Activated CD8-positive, alpha-beta memory T cell treated with anti-CD3 and anti-CD28 coated beads, Interleukin-2, amount 10 ng/mL, durations not matched to agents 7 days and 5 days (primary cell): ENCODE results near the gene TAAR9. TPM values are rescaled to one million over a fixed set of nuclear protein-coding genes. Genes with fewer than 3 reads are reported as not detected.
A peak's percentile ranks its signal among the peaks of the same experiment; 100 is the strongest.
"Not testable (repeated sequence)": the region's sequence is repeated elsewhere in the genome, so short reads cannot be mapped to it uniquely, and the experiment has no call there.

Source experiments
- ATAC-seq: fragments of 150-1000 bp; cut with Tn5 transposase; one replicate; pipeline ENCODE4 v1.10.0; 2021; ENCODE audit warnings: moderate library complexity
- CTCF ChIA-PET: fragments of 350-600 bp; sonication (Branson Sonifier 250); formaldehyde crosslinking; loops from one replicate; lab custom pipeline; 2021; ENCODE audit warnings: antibody characterized with exemption; lab: Charles Lee
- DNase-seq: peaks from one replicate; pipeline ENCODE4 v3.0.0-alpha.2; 2020
- H3K27ac Mint-ChIP-seq: one replicate; pipeline ENCODE4 v1.8.0; 2021; ENCODE audit warnings: mild to moderate bottlenecking, mixed read lengths
- H3K27me3 Mint-ChIP-seq: one replicate; pipeline ENCODE4 v1.8.0; 2021; ENCODE audit warnings: mixed read lengths
- H3K36me3 Mint-ChIP-seq: one replicate; pipeline ENCODE4 v1.8.0; 2021; ENCODE audit warnings: mild to moderate bottlenecking, mixed read lengths
- H3K4me1 Mint-ChIP-seq: one replicate; pipeline ENCODE4 v1.8.0; 2021; ENCODE audit warnings: mixed read lengths
- H3K4me3 Mint-ChIP-seq: one replicate; pipeline ENCODE4 v1.8.0; 2021; ENCODE audit warnings: mild to moderate bottlenecking, moderate library complexity, mixed read lengths
- H3K9me3 Mint-ChIP-seq: one replicate; pipeline ENCODE4 v1.8.0; 2022; ENCODE audit warnings: low read depth, mixed read lengths
- total RNA-seq, 2 experiments: library from RNA; stranded (reverse); gene quantifications; one replicate each; pipeline ENCODE4 v1.2.3, GENCODE V29; 2021

Gene TAAR9
- total RNA-seq, 2 experiments from 2014 or later = not detected

DNA sequence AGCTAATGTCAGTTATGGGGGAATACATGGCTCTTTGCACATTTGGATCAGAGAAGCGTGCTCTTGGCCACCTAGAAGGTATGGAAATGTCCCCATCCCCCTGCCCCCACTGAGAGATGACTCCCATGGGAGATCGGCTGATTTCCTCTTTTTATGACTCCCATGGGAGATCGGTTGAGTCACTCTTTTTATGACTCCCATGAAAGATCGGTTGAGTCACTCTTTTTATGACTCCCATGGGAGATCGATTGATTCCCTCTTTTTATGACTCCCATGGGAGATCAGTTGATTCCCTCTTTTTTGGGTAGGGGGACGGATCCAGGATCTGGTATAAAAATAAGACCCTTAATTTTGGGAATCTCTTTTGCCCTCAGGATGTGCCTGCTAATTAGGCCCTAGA lies 10.3 kb upstream of the TAAR9 start:
- Mint-ChIP-seq H3K4me1 (peaks cover 3% of the 10 kb centered on the region), H3K27ac (no peak overlapping the region), H3K27me3 (peaks cover 48% of the 10 kb centered on the region), H3K4me3 (no peak overlapping the region), H3K36me3 (no peaks in the 10 kb centered on the region), H3K9me3 (no peaks in the 10 kb centered on the region)
- ATAC-seq = no peak
- DNase-seq = no peak
- CTCF ChIA-PET = interaction anchor here (1.6 to 1.8 kb wide), 2 partner anchors 236 to 296 kb away, joined by 3 to 4 read pairs; no protein-coding TSS in a partner anchor

DNA sequence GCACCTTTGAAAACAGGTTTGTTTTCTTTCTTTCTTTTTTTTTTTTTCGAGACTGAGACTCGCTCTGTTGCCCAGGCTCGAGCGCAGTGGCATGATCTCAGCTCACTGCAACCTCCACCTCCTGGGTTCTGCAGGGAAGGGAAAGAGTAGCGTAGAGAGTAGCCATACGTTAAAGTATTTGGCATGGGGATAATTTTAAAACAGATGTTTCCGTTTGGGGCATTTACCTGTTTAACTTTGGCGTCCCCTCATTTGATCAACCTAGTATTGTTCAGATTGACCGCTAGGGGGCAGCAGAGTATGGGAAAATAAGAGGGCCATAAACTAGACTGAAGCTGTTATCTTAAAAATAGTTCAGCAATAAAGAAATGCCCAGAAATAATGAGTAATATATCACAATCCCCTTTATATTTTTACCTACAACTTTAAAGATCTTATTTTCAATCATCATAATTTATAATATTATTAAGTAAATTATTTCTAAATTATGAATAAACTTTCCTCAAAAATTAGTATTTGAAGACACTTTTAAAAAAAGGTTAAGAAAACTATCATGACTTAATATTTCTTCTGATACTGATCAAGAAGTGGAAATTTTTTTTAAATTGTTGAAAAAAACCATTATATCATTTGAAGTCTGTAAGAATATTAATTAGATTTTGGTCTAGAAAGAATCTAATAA lies 7.6 kb upstream of the TAAR9 start:
- Mint-ChIP-seq H3K27ac (no peak overlapping the region), H3K9me3 (no peaks in the 10 kb centered on the region), H3K4me1 (peaks cover 3% of the 10 kb centered on the region), H3K4me3 (no peak overlapping the region), H3K36me3 (no peaks in the 10 kb centered on the region), H3K27me3 (peaks cover 27% of the 10 kb centered on the region)
- peak; percentile 76 for DNase-seq
- peak; percentile 78 for ATAC-seq
- CTCF ChIA-PET = interaction anchor here (0.6 to 2.2 kb wide), 17 partner anchors 8 to 293 kb away, joined by 3 to 13 read pairs (median 3); partner anchors contain the start of genes SLC18B1, STX7, TAAR1 and TAAR9

DNA sequence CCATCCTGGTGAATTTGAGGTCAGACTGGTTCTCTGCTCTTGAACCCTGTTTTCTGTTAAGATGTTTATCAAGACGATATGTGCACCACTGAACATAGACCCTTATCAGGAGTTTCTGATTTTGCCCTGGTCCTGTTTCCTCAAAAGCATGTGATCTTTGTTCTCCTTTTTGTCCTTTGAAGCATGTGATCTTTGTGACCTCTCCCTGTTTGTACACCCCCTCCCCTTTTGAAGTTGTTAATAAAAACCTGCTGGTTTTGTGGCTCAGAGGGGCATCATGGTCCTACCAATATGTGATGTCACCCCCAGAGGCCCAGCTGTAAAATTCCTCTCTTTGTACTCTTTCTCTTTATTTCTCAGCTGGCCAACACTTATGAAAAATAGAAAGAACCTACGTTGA lies 3.5 kb upstream of the TAAR9 start:
- H3K27ac Mint-ChIP-seq, CTCF ChIA-PET, DNase-seq, H3K9me3 Mint-ChIP-seq, ATAC-seq, H3K36me3 Mint-ChIP-seq, H3K4me3 Mint-ChIP-seq, H3K4me1 Mint-ChIP-seq: not testable (repeated sequence)
- H3K27me3 Mint-ChIP-seq = peaks cover 29% of the 10 kb centered on the region

GRCh38 chr6:132537145-132537544 lies 932 bp upstream of the TAAR9 start:
- ATAC-seq (no peak), DNase-seq (no peak)
- H3K4me1 Mint-ChIP-seq = no peaks in the 10 kb centered on the region
- H3K9me3 Mint-ChIP-seq = no peaks in the 10 kb centered on the region
- peaks cover 42% of the 10 kb centered on the region for H3K27me3 Mint-ChIP-seq
- H3K4me3 Mint-ChIP-seq = no peak overlapping the region
- CTCF ChIA-PET = no interaction called here
- H3K36me3 Mint-ChIP-seq = no peaks in the 10 kb centered on the region
- H3K27ac Mint-ChIP-seq = no peak overlapping the region

DNA sequence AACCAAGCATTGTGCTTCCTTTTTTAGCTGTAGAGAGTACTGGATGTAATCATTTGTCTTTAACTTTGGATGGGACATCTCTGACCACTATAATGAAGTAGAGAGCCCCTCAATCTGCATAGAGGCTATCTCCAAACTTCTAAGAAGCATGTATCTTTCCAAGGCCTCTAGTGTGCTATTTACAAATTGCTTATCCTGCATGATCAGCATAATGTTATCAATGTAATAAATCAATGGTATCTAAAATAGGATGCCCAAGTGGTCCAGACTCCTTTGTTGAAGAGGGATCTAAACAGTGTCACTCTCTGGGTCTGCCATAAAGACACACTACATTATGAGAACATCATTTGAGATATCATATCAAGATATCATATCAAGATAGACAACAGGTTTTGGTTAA lies 6.7 kb downstream of the TAAR9 start:
- H3K9me3 Mint-ChIP-seq = no peaks in the 10 kb centered on the region
- no peak overlapping the region for H3K4me3 Mint-ChIP-seq
- H3K27ac Mint-ChIP-seq = no peak overlapping the region
- DNase-seq (no peak), ATAC-seq (no peak)
- H3K4me1 Mint-ChIP-seq = no peaks in the 10 kb centered on the region
- no peaks in the 10 kb centered on the region for H3K36me3 Mint-ChIP-seq
- H3K27me3 Mint-ChIP-seq = peaks cover 39% of the 10 kb centered on the region
- CTCF ChIA-PET = interaction anchor here (0.8 to 1.9 kb wide), 2 partner anchors 8 to 14 kb away, joined by 3 to 7 read pairs; no protein-coding TSS in a partner anchor

DNA sequence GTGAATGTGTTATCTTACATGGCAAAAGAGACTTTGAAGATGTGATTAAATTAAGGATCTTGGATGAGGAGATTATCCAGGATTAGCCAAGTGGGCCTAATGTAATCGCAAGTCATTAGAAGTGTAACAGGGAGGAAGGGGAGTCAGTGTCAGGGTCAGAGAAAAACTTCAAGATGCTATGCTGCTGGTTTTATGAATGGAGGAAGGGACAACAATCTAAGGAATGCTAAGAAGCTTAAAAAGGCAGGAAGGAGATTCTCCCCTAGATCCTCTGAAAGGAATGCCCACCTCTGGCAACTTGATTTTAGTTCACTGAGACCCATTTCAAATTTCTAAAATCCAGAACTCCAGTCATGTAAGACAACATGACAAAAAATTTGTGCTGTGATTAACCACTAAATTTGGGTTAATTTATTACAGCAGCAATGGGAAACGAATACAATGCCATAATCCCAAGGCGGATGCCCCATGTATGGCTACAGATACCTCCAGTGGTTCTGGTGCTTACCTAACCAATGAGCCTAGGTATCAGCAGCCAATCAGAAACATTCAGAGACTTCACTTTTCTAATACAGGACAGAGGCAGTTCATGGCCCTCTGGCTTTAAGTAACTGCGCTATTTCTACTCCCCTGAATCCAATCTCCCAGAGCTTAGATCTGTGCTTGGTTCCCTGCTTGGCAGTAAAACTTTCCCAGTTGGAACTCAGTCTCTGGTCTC lies 10.8 kb downstream of the TAAR9 start:
- Mint-ChIP-seq H3K4me3 (no peak overlapping the region), H3K9me3 (no peaks in the 10 kb centered on the region), H3K4me1 (no peaks in the 10 kb centered on the region), H3K27me3 (peaks cover 27% of the 10 kb centered on the region), H3K36me3 (no peaks in the 10 kb centered on the region), H3K27ac (no peak overlapping the region)
- CTCF ChIA-PET = no interaction called here
- ATAC-seq (no peak), DNase-seq (no peak)

GRCh38 chr6:132551214-132551613 lies 13.1 kb downstream of the TAAR9 start:
- no peak for DNase-seq
- Mint-ChIP-seq H3K4me1 (no peaks in the 10 kb centered on the region), H3K9me3 (no peaks in the 10 kb centered on the region), H3K27ac (no peak overlapping the region), H3K36me3 (no peaks in the 10 kb centered on the region), H3K27me3 (peaks cover 35% of the 10 kb centered on the region), H3K4me3 (no peak overlapping the region)
- CTCF ChIA-PET = no interaction called here
- ATAC-seq = no peak

DNA sequence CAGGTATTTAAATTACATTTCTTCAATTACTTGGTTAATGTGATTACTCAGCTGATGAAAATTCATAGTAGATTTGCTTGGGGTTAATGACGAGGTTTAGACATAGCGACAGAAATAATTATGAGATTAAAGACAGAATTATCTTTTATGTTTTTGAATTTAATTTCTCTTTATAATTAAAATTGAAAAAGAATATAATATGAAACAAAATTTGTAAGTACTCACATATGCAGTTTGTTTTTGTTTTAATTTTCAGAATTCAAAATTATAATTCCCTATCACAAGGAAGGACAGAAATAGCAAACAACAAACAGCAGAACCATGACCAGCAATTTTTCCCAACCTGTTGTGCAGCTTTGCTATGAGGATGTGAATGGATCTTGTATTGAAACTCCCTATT lies 14.3 kb downstream of the TAAR9 start, which contains the start of gene TAAR8:
TSS of gene TAAR8 (plus strand) at position 301 of the 400 bp plus-strand sequence. CDS start at position 322, 21 bp downstream.
- Mint-ChIP-seq H3K36me3 (no peaks in the 10 kb centered on the region), H3K27me3 (peaks cover 43% of the 10 kb centered on the region), H3K4me3 (no peak within 1 kb of the TSS), H3K9me3 (no peaks in the 10 kb centered on the region), H3K27ac (no peak within 1 kb of the TSS), H3K4me1 (no peaks in the 10 kb centered on the region)
- CTCF ChIA-PET = interaction anchor here (0.8 kb wide), 1 partner anchor 9 kb away, joined by 3 read pairs; no protein-coding TSS in a partner anchor
- DNase-seq (no peak), ATAC-seq (no peak)

DNA sequence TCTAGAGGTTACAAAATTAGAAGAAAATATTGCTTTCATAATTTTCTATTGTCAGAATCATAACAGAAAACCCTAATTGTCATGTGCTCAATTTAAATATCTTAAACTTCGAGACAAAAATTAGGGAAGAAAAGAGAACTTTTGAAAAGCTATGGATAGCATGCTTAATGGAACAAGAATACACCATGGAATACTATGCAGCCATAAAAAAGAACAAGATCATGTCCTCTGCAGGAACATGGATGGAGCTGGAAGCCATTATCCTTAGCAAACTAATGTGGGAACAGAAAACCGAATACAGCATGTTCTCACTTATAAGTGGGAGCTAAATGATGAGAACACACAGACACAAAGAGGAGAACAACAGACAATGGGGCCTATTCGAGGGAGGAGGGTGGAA lies 22.0 kb downstream of the TAAR9 start:
- H3K36me3 Mint-ChIP-seq, H3K9me3 Mint-ChIP-seq, H3K4me3 Mint-ChIP-seq, ATAC-seq, DNase-seq, CTCF ChIA-PET, H3K4me1 Mint-ChIP-seq, H3K27ac Mint-ChIP-seq: not testable (repeated sequence)
- H3K27me3 Mint-ChIP-seq = peaks cover 39% of the 10 kb centered on the region

- DNase-seq (no peak), ATAC-seq (no peak)
- H3K27me3 Mint-ChIP-seq = peaks cover 28% of the 10 kb centered on the region
- H3K4me3 Mint-ChIP-seq = no peak overlapping the region
- no peaks in the 10 kb centered on the region for H3K9me3 Mint-ChIP-seq
- no peaks in the 10 kb centered on the region for H3K36me3 Mint-ChIP-seq
- CTCF ChIA-PET = no interaction called here
- H3K27ac Mint-ChIP-seq = no peak overlapping the region
- H3K4me1 Mint-ChIP-seq = no peaks in the 10 kb centered on the region
These were observed 28.3 kb downstream of the TAAR9 start for GRCh38 chr6:132566404-132566803.

DNA sequence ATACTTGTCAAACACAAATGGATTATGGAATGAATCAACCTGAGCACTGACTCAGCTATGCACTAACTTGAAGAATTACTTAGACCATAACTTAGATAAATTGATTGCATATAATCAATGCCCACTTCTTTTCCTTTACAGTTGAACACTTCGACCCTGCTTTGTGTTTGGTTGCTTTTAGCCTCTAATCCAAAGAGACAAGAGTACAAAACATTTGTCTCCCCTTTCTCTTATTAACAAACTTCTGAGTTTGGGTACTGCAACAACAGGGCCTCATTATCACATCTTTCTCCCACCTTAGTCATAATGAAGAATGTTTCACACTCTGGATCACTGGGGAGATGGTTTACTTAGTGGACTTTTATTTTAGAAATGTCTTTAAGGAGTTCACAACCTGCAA lies 29.5 kb downstream of the TAAR9 start:
- no peaks in the 10 kb centered on the region for H3K9me3 Mint-ChIP-seq
- H3K4me1 Mint-ChIP-seq = no peaks in the 10 kb centered on the region
- peaks cover 30% of the 10 kb centered on the region for H3K27me3 Mint-ChIP-seq
- CTCF ChIA-PET = no interaction called here
- ATAC-seq = no peak
- no peaks in the 10 kb centered on the region for H3K36me3 Mint-ChIP-seq
- no peak overlapping the region for H3K27ac Mint-ChIP-seq
- H3K4me3 Mint-ChIP-seq = no peak overlapping the region
- no peak for DNase-seq

DNA sequence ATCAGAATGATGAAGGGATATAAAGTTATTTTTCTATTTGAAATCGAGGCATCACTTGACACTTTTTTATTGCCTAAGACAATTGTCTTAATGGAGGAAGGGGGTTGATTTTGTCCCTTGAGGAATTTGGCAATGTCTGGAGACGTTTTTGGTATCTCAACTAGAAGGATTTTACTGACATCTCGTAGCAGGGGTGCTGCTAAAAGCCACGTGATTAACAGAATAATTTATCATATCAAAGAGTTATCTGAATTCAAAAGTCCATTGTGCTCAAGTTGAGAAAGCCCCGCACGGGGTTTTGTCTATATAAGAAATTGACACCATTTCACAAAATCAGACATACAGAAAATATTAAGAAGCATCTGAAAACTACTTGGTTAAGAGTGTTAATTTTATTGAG lies 30.5 kb downstream of the TAAR9 start:
- H3K27me3 Mint-ChIP-seq = peaks cover 31% of the 10 kb centered on the region
- no peaks in the 10 kb centered on the region for H3K4me1 Mint-ChIP-seq
- no peaks in the 10 kb centered on the region for H3K9me3 Mint-ChIP-seq
- no peaks in the 10 kb centered on the region for H3K36me3 Mint-ChIP-seq
- H3K27ac Mint-ChIP-seq = no peak overlapping the region
- CTCF ChIA-PET = no interaction called here
- no peak overlapping the region for H3K4me3 Mint-ChIP-seq
- DNase-seq = no peak
- no peak for ATAC-seq

DNA sequence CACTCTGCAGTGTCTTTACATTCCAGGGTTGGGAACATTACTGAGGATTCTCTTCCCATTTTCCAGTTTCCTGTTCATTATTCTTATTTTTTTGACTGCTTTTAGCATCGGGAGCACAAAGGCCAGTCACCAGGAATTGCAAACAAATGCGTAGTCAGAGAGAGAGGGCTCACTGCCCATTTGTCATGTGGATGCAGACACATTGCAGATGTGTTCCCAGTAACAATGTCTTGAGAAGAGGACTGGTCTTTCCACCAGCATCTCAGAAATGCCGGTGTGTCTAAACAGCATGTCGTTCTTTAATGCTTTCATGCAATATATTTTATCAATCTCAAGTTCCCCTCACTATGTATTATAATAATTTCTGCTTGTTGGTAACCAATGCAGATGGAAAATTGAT lies 31.1 kb downstream of the TAAR9 start:
- no peak overlapping the region for H3K4me3 Mint-ChIP-seq
- no peaks in the 10 kb centered on the region for H3K4me1 Mint-ChIP-seq
- H3K36me3 Mint-ChIP-seq = no peaks in the 10 kb centered on the region
- DNase-seq (no peak), ATAC-seq (no peak)
- peaks cover 34% of the 10 kb centered on the region for H3K27me3 Mint-ChIP-seq
- no peak overlapping the region for H3K27ac Mint-ChIP-seq
- CTCF ChIA-PET = no interaction called here
- H3K9me3 Mint-ChIP-seq = no peaks in the 10 kb centered on the region
